K562 (cell line): ENCODE results near the gene PLD5. TPM values are rescaled to one million over a fixed set of nuclear protein-coding genes. Genes with fewer than 3 reads are reported as not detected.

ENCODE experiments used
- ATAC-seq: fragments of 200-7000 bp; cut with Tn5 transposase; 3 replicates; pipeline ENCODE4 v1.9.1; 2020; ENCODE audit warnings: moderate library complexity
- BruUV-seq: library from RNA; stranded (reverse); fragments of 400-500 nt; replicated peaks from 2 replicates; lab custom pipeline; 2021; lab: Mats Ljungman, UMichigan
- CTCF ChIA-PET: fragments of 300-600 bp; formaldehyde crosslinking; extraction: SDS; loops from one replicate; lab custom pipeline; 2021; ENCODE audit warnings: low intra/inter-chr PET ratio; lab: Yijun Ruan, JAX
- POLR2A ChIA-PET: fragments of 300-600, 350-650 bp; sonication (Branson Sonifier 250); formaldehyde crosslinking; extraction: SDS; loops from one replicate; lab custom pipeline; 2021; ENCODE audit warnings: antibody characterized with exemption, inconsistent platforms; lab: Yijun Ruan, JAX
- DNase-seq, 4 experiments: peaks; one replicate each; pipeline versions ENCODE4 v3.0.0 to v3.0.0-alpha.2; 2011 to 2018; ENCODE audit warnings: low spot score in 3 of 4, mixed read lengths in 3 of 4; ENCODE audit errors: extremely low read depth in 1 of 4
- FAIRE-seq: peaks from 2 replicates; lab custom pipeline; 2011; peaks lifted over from hg19 to GRCh38; lab: Jason Lieb, UNC
- H2AFZ ChIP-seq: 2 replicates; pipeline ENCODE4 v1.6.0; 2011; ENCODE audit warnings: low read depth, low read length, control low read depth, inconsistent platforms
- H3K27ac ChIP-seq: fragments of 200-600 bp; 3 replicates; pipeline ENCODE4 v1.8.0; 2011; ENCODE audit warnings: low read depth, mild to moderate bottlenecking, control low read depth, inconsistent platforms, low read length, moderate library complexity, mixed read lengths; ENCODE audit errors: extremely low read depth
- H3K27me3 ChIP-seq, 2 experiments: fragments of 300-600 bp in 1 of 2; 2 replicates in 1 of 2; 3 replicates in 1 of 2; pipeline versions ENCODE4 v1.6.0 to v1.8.0; 2011; ENCODE audit warnings: inconsistent platforms in 2 of 2, low read length in 2 of 2, mild to moderate bottlenecking in 1 of 2, mixed read lengths in 1 of 2, moderate library complexity in 1 of 2; ENCODE audit not compliant: control insufficient read depth in 2 of 2, insufficient read depth in 2 of 2
- H3K36me3 ChIP-seq: fragments of 300-600 bp; 3 replicates; pipeline ENCODE4 v1.8.0; 2011; ENCODE audit warnings: mild to moderate bottlenecking, low read length, inconsistent platforms; ENCODE audit not compliant: control insufficient read depth, insufficient read depth
- H3K4me1 ChIP-seq, 2 experiments: fragments of 200-600 bp in 1 of 2; replicated peaks in 1 of 2; 2 replicates in 1 of 2; 3 replicates in 1 of 2; pipeline versions ENCODE4 v1.5.1 to v1.8.0; 2011; ENCODE audit warnings: inconsistent platforms in 2 of 2, low read length in 2 of 2, mild to moderate bottlenecking in 1 of 2, mixed read lengths in 1 of 2, moderate library complexity in 1 of 2; ENCODE audit not compliant: control insufficient read depth in 2 of 2, insufficient read depth in 2 of 2
- H3K4me2 ChIP-seq: 2 replicates; pipeline ENCODE4 v1.6.1; 2011; ENCODE audit warnings: low read length, control low read depth, inconsistent platforms, mixed read lengths; ENCODE audit not compliant: insufficient read depth
- H3K4me3 ChIP-seq: fragments of 200-600 bp; sonication (generic), shearing (Covaris generic); 2 replicates; pipeline ENCODE4 v1.5.1; 2016; ENCODE audit warnings: control low read depth, inconsistent platforms
- H3K79me2 ChIP-seq: fragments of 200-600 bp; 3 replicates; pipeline ENCODE4 v1.8.0; 2011; ENCODE audit warnings: low read length, inconsistent platforms; ENCODE audit not compliant: control insufficient read depth, insufficient read depth
- H3K9ac ChIP-seq, 2 experiments: 2 replicates each; pipeline versions ENCODE4 v1.6.0 to v1.6.1; 2011; ENCODE audit warnings: low read depth in 2 of 2, low read length in 2 of 2, control low read depth in 1 of 2, inconsistent platforms in 1 of 2, mild to moderate bottlenecking in 1 of 2, mixed read lengths in 1 of 2; ENCODE audit not compliant: insufficient read depth in 1 of 2
- H3K9me1 ChIP-seq: one replicate; pipeline ENCODE4 v1.6.0; 2011; ENCODE audit warnings: inconsistent platforms, mild to moderate bottlenecking, low read length, moderate library complexity; ENCODE audit not compliant: control insufficient read depth, insufficient read depth
- H3K9me3 ChIP-seq: replicated peaks from 2 replicates; pipeline ENCODE4 v1.5.1; 2011; ENCODE audit warnings: low read depth, low read length, inconsistent platforms; ENCODE audit not compliant: control insufficient read depth, insufficient read depth
- H4K20me1 ChIP-seq: replicated peaks from 2 replicates; pipeline ENCODE4 v1.6.1; 2011; ENCODE audit warnings: low read length, inconsistent platforms, mixed read lengths; ENCODE audit not compliant: control insufficient read depth, insufficient read depth
- ARNT ChIP-seq, 2 experiments: fragments of 450-650 bp; IDR thresholded peaks; 2 replicates each; pipeline ENCODE4 v1.6.1; 2016; ENCODE audit warnings: mild to moderate bottlenecking in 1 of 2
- ATF2 ChIP-seq: sonication (generic); formaldehyde crosslinking; IDR thresholded peaks from 2 replicates; pipeline ENCODE4 v1.8.1; 2022; ENCODE audit warnings: missing genetic modification reagents
- BRCA1 ChIP-seq, 2 experiments: fragments of 450-650 bp in 1 of 2; sonication (generic) in 1 of 2; formaldehyde crosslinking in 1 of 2; IDR thresholded peaks; 2 replicates each; pipeline versions ENCODE4 v1.5.0 to v1.6.1; 2017 to 2020; ENCODE audit warnings: mild to moderate bottlenecking in 1 of 2, missing genetic modification reagents in 1 of 2
- E2F5 ChIP-seq: sonication (generic); formaldehyde crosslinking; IDR thresholded peaks from 2 replicates; pipeline ENCODE4 v1.8.0; 2022; ENCODE audit warnings: mild to moderate bottlenecking, missing genetic modification reagents
- RBFOX2 ChIP-seq: fragments of 200-400 bp; formaldehyde crosslinking; IDR thresholded peaks from 2 replicates; pipeline ENCODE4 v1.6.1; 2017; ENCODE audit warnings: low read depth, mild to moderate bottlenecking, low read length, moderate library complexity
- SAP30 ChIP-seq: fragments of 200-600 bp; sonication (generic); IDR thresholded peaks from 2 replicates; pipeline ENCODE4 v1.6.1; 2012; ENCODE audit warnings: borderline replicate concordance, low read depth, mild to moderate bottlenecking, moderate library complexity, low read length, control low read depth, inconsistent platforms; ENCODE audit not compliant: insufficient read depth, poor library complexity, severe bottlenecking
- TCF3 ChIP-seq: sonication (generic); formaldehyde crosslinking; IDR thresholded peaks from 2 replicates; pipeline ENCODE4 v1.4.0; 2020; ENCODE audit warnings: mild to moderate bottlenecking, missing genetic modification reagents
- ZBTB40 ChIP-seq, 2 experiments: fragments of 450-650 bp in 1 of 2; sonication (generic) in 1 of 2; formaldehyde crosslinking in 1 of 2; IDR thresholded peaks; 2 replicates each; pipeline versions ENCODE4 v1.7.1 to v1.9.0; 2016 to 2022; ENCODE audit warnings: inconsistent platforms in 1 of 2, mild to moderate bottlenecking in 1 of 2, missing genetic modification reagents in 1 of 2
- WGBS: fragments of 100-300 bp; shearing (Covaris generic); methylation state at CpG from one replicate; pipeline ENCODE4 v1.1.6; 2016; ENCODE audit warnings: low coverage, mixed read lengths; ENCODE audit not compliant: insufficient coverage; ENCODE audit errors: missing lambda C conversion rate; 5-methylcytosine and 5-hydroxymethylcytosine counted together
- in situ Hi-C: fragments of 300-500 bp; cut with MboI; formaldehyde crosslinking; loops from 4 replicates; pipeline ENCODE4 v1.15.0; 2018; ENCODE audit warnings: inconsistent platforms, mixed read lengths
- intact Hi-C: fragments of 100-400 bp; cut with micrococcal nuclease; formaldehyde crosslinking; loops from 2 replicates; pipeline ENCODE4 v1.14.2; 2022
- polyA plus RNA-seq, 8 experiments: library from polyadenylated mRNA; depleted of rRNA in 4 of 8; stranded (reverse) in 5 of 8; unstranded in 3 of 8; fragments of >200 nt; fragmentation: Nextera tagmentation in 2 of 8; fragmentation: Illumina TruSeq in 1 of 8; extraction: Ambion mirVana in 2 of 8; extraction: Trizol in 1 of 8; gene quantifications; 2 replicates each; pipeline versions ENCODE4 v1.2.1 to v1.2.3, GENCODE V29; 2011 to 2014; ENCODE audit warnings: inconsistent platforms in 1 of 8, missing spikeins in 1 of 8
- total RNA-seq, 7 experiments: library from RNA; depleted of rRNA in 6 of 7; stranded (reverse); fragments of >200 nt in 6 of 7; fragmentation: Illumina TruSeq in 2 of 7; extraction: Trizol in 2 of 7; gene quantifications; 2 replicates each; pipeline versions ENCODE4 v1.2.1 to v1.2.3, GENCODE V29; 2011 to 2021; ENCODE audit warnings: low replicate concordance in 1 of 7

The PLD5 gene
- total and polyA plus RNA-seq, 9 of the 15 experiments (the other 6 are each of a cell fraction or from before 2014, with no cell fraction given), result not detected

GRCh38 chr1:242081446-242081845 lies 443.1 kb downstream of the PLD5 start:
- Histone ChIP-seq H3K4me2 (no peak overlapping the region), H3K27ac (no peak overlapping the region), H3K4me3 (no peak overlapping the region), H4K20me1 (no peaks in the 10 kb centered on the region), H3K79me2 (no peaks in the 10 kb centered on the region), H3K9me1 (no peaks in the 10 kb centered on the region), H3K27me3 (no peaks in the 10 kb centered on the region), H2AFZ (no peak overlapping the region), H3K9me3 (no peaks in the 10 kb centered on the region), H3K4me1 (no peaks in the 10 kb centered on the region), H3K9ac (no peak overlapping the region), H3K36me3 (no peaks in the 10 kb centered on the region)
- ChIA-PET CTCF (no interaction called here), POLR2A (interaction anchor here (1.3 kb wide), 1 partner anchor 10 kb away, joined by 3 read pairs; no protein-coding TSS in a partner anchor)
- WGBS, result 0% methylated on average over 1 of the region's 1 CpG
- DNase-seq (no peak), FAIRE-seq (no peak), ATAC-seq (no peak)
- intact Hi-C loops, result no loop called here
- no TSS peak for BruUV-seq
- in situ Hi-C loops, result no loop called here
- TF ChIP-seq TCF3 (CRISPR knock-in tag) (no peak), ATF2 (CRISPR knock-in tag) (no peak), E2F5 (CRISPR knock-in tag) (no peak), ZBTB40 (IDR thresholded peaks at IDR 0.05) (no peak), ZBTB40 (CRISPR knock-in tag; IDR thresholded peaks at IDR 0.05) (no peak), RBFOX2 (no peak), ARNT (IDR thresholded peaks at IDR 0.05) (no peak), BRCA1 (IDR thresholded peaks at IDR 0.05) (no peak), BRCA1 (CRISPR knock-in tag; IDR thresholded peaks at IDR 0.05) (no peak), SAP30 (no peak)
